HepG2 (cell line): ENCODE results near the gene SPIB. TPM values are rescaled to one million over a fixed set of nuclear protein-coding genes. Genes with fewer than 3 reads are reported as not detected.

ENCODE experiments used
- FOXM1 ChIP-seq: sonication (generic); formaldehyde crosslinking; IDR thresholded peaks from 2 replicates; pipeline ENCODE4 v1.5.0; 2020; ENCODE audit warnings: missing genetic modification reagents
- HNRNPK ChIP-seq: fragments of 200-400 bp; formaldehyde crosslinking; IDR thresholded peaks from 2 replicates; pipeline ENCODE4 v1.6.1; 2018; ENCODE audit warnings: low read length, low read depth, moderate library complexity, mild to moderate bottlenecking; ENCODE audit not compliant: poor library complexity, severe bottlenecking
- KMT2A ChIP-seq: sonication (generic); formaldehyde crosslinking; IDR thresholded peaks from 2 replicates; pipeline ENCODE4 v1.4.0; 2020; ENCODE audit warnings: missing genetic modification reagents
- MYC ChIP-seq: sonication (generic); formaldehyde crosslinking; IDR thresholded peaks from 2 replicates; pipeline ENCODE4 v1.9.0; 2021; ENCODE audit warnings: missing genetic modification reagents, borderline replicate concordance
- REPIN1 ChIP-seq: sonication (generic); formaldehyde crosslinking; IDR thresholded peaks from 2 replicates; pipeline ENCODE4 v1.8.0; 2022; ENCODE audit warnings: missing genetic modification reagents, low read depth, mild to moderate bottlenecking, borderline replicate concordance
- SALL1 ChIP-seq: sonication (generic); formaldehyde crosslinking; IDR thresholded peaks from 2 replicates; pipeline ENCODE4 v1.8.0; 2022; ENCODE audit warnings: mild to moderate bottlenecking, missing genetic modification reagents
- TEAD3 ChIP-seq: optimal IDR thresholded peaks from 2 replicates; pipeline ENCODE3; 2016; ENCODE audit warnings: borderline replicate concordance
- ZFY ChIP-seq: sonication (generic); formaldehyde crosslinking; IDR thresholded peaks from 2 replicates; pipeline ENCODE4 v1.4.0; 2020; ENCODE audit warnings: missing genetic modification reagents
- ZNF333 ChIP-seq: sonication (generic); formaldehyde crosslinking; IDR thresholded peaks from 2 replicates; pipeline ENCODE4 v1.4.0; 2020; ENCODE audit warnings: mild to moderate bottlenecking, missing genetic modification reagents, borderline replicate concordance
- ZNF687 ChIP-seq: sonication (generic); formaldehyde crosslinking; IDR thresholded peaks from 2 replicates; pipeline ENCODE4 v1.5.1; 2020; ENCODE audit warnings: mild to moderate bottlenecking, missing genetic modification reagents, moderate library complexity
- ZNF782 ChIP-seq: sonication (generic); formaldehyde crosslinking; IDR thresholded peaks from 2 replicates; pipeline ENCODE4 v1.4.0; 2020; ENCODE audit warnings: missing genetic modification reagents, mild to moderate bottlenecking, borderline replicate concordance
- polyA plus RNA-seq, 8 experiments: library from polyadenylated mRNA; depleted of rRNA in 3 of 8; stranded (reverse) in 7 of 8; unstranded in 1 of 8; fragments of >200 nt; fragmentation: Illumina TruSeq in 4 of 8; extraction: Trizol in 4 of 8; gene quantifications; 2 replicates each; pipeline versions ENCODE4 v1.2.1 to v1.2.3, GENCODE V29; 2011 to 2016; ENCODE audit warnings: low read depth in 4 of 8, missing spikeins in 1 of 8, mixed read lengths in 1 of 8; ENCODE audit not compliant: insufficient read depth in 1 of 8
- total RNA-seq, 5 experiments: library from RNA; depleted of rRNA; stranded (reverse); fragments of >200 nt; fragmentation: Illumina TruSeq; extraction: Trizol; gene quantifications; 2 replicates each; pipeline ENCODE4 v1.2.3, GENCODE V29; 2016; ENCODE audit warnings: low read depth in 1 of 5
- TF ChIP-seq, protein P1 (sequence below): sonication (generic); formaldehyde crosslinking; conservative IDR thresholded peaks from 2 replicates; pipeline ENCODE4 v1.4.0; 2020; ENCODE audit warnings: mild to moderate bottlenecking, missing genetic modification reagents, moderate library complexity
- TF ChIP-seq, protein P2 (sequence below): sonication (generic); formaldehyde crosslinking; IDR thresholded peaks from 2 replicates; pipeline ENCODE4 v1.4.0; 2020; ENCODE audit warnings: missing genetic modification reagents, borderline replicate concordance
- TF ChIP-seq, protein P3 (sequence below): sonication (generic); formaldehyde crosslinking; IDR thresholded peaks from 2 replicates; pipeline ENCODE4 v1.4.0; 2020; ENCODE audit warnings: missing genetic modification reagents

The SPIB gene
- total and polyA plus RNA-seq, 2 of the 13 experiments (the other 11 are each of a cell fraction or from before 2014, with no cell fraction given), result 0.04 TPM; not detected in 1

DNA sequence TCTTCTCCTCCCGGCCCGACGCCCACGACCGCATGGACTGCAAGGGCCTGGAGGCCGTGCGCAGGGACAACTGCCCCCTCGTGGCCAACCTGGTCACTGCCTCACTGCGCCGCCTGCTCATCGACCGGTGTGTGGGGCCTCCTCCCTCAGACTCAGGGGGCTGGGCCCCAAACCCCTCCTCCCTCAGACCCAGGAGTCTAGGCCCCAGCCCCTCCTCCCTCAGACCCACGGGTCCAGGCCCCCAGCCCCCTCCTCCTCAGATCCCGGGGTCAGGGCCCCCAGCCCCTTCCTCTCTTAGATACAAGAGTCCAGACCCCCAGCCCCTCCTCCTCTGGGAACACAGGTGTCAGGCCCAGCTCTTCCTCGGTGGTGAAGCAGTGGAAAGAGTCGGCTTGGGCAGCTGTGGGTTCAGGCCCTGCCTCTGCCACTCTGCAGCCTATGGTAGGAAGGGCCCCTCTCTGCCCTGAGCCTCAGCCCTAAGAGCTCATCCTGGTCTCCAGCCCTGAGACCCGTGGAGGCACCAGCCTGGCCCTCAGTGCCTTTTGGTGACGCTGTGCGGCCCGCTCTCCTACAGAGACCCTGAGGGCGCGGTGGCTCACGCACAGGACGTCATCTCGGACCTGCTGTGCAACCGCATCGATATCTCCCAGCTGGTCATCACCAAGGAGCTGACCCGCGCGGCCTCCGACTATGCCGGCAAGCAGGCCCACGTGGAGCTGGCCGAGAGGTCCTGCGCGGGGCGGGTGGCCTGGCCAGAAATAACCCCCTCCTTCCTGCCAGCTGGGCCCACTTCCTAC lies 3.7 kb upstream of the SPIB start (continued):
- TF ChIP-seq ZNF333 (CRISPR knock-in tag), result no peak
- peak; percentile 86 for TF ChIP-seq MYC (CRISPR knock-in tag)
- peak; percentile 37 for TF ChIP-seq TEAD3 (CRISPR knock-in tag)
- peak; percentile 68 for TF ChIP-seq ZNF687
- TF ChIP-seq REPIN1 (CRISPR knock-in tag), result 0 out of 2 replicates have a peak, but pooled peaks have one; percentile 34
- TF ChIP-seq, protein P1, sequence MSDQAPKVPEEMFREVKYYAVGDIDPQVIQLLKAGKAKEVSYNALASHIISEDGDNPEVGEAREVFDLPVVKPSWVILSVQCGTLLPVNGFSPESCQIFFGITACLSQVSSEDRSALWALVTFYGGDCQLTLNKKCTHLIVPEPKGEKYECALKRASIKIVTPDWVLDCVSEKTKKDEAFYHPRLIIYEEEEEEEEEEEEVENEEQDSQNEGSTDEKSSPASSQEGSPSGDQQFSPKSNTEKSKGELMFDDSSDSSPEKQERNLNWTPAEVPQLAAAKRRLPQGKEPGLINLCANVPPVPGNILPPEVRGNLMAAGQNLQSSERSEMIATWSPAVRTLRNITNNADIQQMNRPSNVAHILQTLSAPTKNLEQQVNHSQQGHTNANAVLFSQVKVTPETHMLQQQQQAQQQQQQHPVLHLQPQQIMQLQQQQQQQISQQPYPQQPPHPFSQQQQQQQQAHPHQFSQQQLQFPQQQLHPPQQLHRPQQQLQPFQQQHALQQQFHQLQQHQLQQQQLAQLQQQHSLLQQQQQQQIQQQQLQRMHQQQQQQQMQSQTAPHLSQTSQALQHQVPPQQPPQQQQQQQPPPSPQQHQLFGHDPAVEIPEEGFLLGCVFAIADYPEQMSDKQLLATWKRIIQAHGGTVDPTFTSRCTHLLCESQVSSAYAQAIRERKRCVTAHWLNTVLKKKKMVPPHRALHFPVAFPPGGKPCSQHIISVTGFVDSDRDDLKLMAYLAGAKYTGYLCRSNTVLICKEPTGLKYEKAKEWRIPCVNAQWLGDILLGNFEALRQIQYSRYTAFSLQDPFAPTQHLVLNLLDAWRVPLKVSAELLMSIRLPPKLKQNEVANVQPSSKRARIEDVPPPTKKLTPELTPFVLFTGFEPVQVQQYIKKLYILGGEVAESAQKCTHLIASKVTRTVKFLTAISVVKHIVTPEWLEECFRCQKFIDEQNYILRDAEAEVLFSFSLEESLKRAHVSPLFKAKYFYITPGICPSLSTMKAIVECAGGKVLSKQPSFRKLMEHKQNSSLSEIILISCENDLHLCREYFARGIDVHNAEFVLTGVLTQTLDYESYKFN (CRISPR knock-in tag), result 0 out of 2 replicates have a peak, but pooled peaks have one; percentile 25
- TF ChIP-seq, protein P2, sequence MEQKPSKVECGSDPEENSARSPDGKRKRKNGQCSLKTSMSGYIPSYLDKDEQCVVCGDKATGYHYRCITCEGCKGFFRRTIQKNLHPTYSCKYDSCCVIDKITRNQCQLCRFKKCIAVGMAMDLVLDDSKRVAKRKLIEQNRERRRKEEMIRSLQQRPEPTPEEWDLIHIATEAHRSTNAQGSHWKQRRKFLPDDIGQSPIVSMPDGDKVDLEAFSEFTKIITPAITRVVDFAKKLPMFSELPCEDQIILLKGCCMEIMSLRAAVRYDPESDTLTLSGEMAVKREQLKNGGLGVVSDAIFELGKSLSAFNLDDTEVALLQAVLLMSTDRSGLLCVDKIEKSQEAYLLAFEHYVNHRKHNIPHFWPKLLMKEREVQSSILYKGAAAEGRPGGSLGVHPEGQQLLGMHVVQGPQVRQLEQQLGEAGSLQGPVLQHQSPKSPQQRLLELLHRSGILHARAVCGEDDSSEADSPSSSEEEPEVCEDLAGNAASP, result peak; percentile 47; the same call in 1 of the 2 replicates
- peak; percentile 63 for TF ChIP-seq ZFY
- 0 out of 2 replicates have a peak, but pooled peaks have one; percentile 34 for TF ChIP-seq KMT2A (CRISPR knock-in tag)
- no peak for TF ChIP-seq ZNF782
- peak; percentile 50 for TF ChIP-seq HNRNPK
- TF ChIP-seq SALL1 (CRISPR knock-in tag), result 0 out of 2 replicates have a peak, but pooled peaks have one; percentile 26
- no peak for TF ChIP-seq FOXM1
- TF ChIP-seq, protein P3, sequence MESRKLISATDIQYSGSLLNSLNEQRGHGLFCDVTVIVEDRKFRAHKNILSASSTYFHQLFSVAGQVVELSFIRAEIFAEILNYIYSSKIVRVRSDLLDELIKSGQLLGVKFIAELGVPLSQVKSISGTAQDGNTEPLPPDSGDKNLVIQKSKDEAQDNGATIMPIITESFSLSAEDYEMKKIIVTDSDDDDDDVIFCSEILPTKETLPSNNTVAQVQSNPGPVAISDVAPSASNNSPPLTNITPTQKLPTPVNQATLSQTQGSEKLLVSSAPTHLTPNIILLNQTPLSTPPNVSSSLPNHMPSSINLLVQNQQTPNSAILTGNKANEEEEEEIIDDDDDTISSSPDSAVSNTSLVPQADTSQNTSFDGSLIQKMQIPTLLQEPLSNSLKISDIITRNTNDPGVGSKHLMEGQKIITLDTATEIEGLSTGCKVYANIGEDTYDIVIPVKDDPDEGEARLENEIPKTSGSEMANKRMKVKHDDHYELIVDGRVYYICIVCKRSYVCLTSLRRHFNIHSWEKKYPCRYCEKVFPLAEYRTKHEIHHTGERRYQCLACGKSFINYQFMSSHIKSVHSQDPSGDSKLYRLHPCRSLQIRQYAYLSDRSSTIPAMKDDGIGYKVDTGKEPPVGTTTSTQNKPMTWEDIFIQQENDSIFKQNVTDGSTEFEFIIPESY, result peak; percentile 99
